ENCODE data around the gene VIL1.
A peak's percentile ranks its signal among the peaks of the same experiment; 100 is the strongest.

VIL1 gene

DNA sequence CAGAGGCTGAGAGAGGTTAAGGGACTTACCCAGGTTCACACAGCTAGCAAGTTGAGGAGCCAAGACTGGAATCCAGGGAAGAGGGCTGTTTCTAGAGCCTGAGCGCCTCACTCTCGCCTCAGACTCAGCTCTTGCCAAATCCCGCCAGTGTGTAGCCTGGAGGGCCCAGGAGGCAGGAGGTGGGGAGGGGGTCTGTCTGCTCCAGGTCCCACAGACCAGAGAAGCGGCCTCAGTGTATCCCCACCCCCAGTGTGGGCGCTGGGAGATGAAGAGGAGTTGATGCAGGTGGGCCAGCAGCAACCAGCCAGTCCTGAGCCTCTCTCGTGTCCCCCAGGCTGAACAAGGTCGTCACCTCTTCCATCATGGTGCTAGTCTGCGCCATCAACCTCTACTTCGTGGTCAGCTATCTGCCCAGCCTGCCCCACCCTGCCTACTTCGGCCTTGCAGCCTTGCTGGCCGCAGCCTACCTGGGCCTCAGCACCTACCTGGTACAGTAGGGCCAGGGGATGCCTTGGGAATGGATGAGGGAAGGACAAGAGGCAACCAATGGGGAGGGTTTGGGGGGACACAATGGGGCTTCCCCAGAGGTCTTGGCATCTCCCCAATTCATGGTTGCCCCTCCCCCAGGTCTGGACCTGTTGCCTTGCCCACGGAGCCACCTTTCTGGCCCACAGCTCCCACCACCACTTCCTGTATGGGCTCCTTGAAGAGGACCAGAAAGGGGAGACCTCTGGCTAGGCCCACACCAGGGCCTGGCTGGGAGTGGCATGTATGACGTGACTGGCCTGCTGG is 24.4 kb upstream of the VIL1 start:
- no peak for DNase-seq (ENCODE audit: extremely low read depth in 1 of 2, low read depth in 1 of 2)

GRCh38 chr2:218395090-218395444 is 23.9 kb upstream of the VIL1 start:
- no peak for DNase-seq (ENCODE audit: extremely low read depth in 1 of 2, low read depth in 1 of 2)

DNA sequence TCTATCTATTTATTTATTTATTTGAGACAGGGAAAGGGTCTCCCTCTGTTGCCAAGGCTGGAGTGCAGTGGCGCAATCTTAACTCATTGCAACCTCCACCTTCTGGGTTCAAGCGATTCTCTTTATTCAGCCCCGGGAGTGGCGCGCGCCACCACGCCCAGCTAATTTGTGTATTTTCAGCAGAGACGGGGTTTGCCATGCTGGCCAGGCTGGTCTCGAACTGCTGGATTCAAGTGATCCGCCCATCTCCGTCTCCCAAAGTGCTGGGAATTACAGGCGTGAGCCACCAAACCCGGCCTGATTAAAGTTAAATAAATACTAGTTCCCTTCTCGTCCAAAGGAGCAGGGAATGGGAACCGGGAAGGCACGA is 23.5 kb upstream of the VIL1 start:
- no peak for DNase-seq (ENCODE audit: extremely low read depth in 1 of 2, low read depth in 1 of 2)

- DNase-seq (ENCODE audit: extremely low read depth in 1 of 2, low read depth in 1 of 2), result peak; percentile 86 to 89
Observed at GRCh38 chr2:218395826-218396687, 22.9 kb upstream of the VIL1 start.

DNA sequence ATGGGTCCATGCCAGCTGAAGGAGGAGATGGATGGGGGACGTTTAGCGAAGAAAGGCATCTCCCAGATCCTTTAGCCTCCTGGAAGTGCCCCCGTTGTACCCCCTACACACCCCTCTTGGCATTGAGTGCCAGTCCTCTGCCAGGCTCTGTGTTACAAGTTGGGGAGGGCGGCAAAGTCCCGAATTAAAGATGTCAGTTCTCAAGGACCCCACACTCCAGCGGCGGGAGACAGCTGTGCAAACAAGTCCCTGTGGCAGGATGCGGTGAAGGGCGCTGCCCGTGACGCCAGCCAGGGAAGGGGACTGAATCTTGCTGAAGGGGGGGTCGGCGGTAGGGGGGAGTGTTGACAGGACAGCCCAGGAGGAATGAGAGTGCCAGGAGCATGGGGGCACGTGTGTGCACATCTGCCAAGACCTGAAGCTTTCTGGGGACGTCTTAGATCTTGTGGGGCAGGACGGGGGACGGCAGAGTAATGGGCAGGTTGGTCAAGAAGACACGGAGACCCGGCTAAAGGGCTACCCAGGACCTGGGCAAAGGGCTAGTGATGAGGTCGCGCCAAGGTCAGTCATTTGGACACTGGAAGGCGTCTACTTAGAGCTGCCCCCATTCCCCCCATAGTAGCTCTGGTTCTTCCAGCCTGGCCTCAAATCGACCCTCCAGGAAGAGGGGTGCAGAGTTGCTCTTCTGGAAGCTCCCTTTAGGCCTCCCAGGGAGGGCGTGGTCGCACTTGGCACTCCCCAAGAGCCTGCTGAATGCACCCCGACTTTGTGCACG is 22.0 kb upstream of the VIL1 start:
- DNase-seq (ENCODE audit: extremely low read depth in 1 of 2, low read depth in 1 of 2), result peak in 1 of 2 donors; percentile 31

DNA sequence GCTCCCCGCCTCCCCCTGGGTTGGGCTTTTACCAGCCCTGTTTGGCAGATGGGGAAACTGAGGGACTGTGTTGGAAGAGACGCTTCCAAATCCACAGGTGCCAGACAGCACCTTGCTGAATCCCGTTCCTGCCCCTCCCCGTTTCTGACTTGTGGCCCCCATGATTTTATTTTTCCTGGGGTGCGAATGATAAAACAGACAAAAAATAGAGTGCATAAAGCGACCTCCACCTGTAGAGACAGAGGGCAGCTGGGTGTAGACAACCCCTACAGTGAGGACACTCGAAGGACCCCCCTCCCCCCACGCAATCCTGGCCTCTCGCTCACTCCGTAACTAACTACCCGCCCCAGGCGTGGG is 21.5 kb upstream of the VIL1 start:
- no peak for DNase-seq (ENCODE audit: extremely low read depth in 1 of 2, low read depth in 1 of 2)

GRCh38 chr2:218397820-218398436 is 21.0 kb upstream of the VIL1 start:
- peak; percentile 39 to 59 for DNase-seq (ENCODE audit: extremely low read depth in 1 of 2, low read depth in 1 of 2)

DNA sequence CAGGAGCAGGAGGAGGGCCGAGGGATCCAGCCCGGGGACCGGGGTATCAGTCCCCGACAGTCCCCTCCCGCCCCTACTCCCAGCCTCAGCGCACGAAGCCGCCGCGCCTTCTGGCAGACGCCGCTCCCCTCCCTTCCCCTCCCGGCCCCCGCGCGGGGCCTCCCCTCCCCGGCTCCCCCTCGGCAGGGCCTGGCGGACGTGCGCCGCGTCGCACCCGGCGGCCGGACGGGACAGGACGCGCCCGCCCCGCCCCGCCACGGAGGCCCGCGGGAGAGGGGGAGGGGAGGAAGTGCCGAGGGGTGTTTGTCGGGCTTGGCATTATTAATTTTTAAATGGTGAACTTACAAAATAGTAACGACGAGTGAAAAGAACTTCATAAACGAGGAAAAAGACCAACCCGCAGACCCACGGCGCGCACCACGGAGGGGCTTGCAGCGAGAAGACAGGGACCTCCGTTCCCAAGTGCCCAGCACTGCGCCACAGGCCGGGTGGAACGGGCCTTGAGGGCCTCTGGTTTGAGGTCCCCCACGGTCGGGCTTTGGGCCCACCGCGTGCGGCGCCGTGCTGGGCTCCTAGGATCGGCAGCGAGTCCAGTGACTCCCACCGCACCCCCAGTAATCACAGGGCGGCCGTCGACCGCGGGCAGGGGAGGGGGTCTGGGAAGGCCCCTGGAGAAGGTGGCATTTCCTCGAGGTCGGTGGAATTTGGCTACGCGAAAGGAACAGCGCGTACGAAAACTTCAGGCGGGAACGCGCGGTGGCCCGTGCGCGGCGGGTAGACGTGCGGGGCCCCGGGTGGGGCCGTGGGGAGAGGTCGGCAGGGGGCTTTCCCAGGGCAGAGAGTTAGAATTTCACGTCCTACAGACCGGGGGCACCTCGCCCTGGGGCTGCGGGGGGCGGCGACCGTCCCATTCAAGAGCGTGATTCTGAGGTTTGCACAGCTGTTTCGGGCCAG is 20.2 kb upstream of the VIL1 start:
- DNase-seq (ENCODE audit: extremely low read depth in 1 of 2, low read depth in 1 of 2), result peak in 1 of 2 donors; percentile 44

- DNase-seq (ENCODE audit: extremely low read depth in 1 of 2, low read depth in 1 of 2), result peak; percentile 84 to 89
Observed at GRCh38 chr2:218399391-218400166, 19.3 kb upstream of the VIL1 start, which contains the start of gene CTDSP1. CTDSP1 (plus strand) TSS chr2:218399868; CDS start chr2:218400091, 223 bp downstream.

DNA sequence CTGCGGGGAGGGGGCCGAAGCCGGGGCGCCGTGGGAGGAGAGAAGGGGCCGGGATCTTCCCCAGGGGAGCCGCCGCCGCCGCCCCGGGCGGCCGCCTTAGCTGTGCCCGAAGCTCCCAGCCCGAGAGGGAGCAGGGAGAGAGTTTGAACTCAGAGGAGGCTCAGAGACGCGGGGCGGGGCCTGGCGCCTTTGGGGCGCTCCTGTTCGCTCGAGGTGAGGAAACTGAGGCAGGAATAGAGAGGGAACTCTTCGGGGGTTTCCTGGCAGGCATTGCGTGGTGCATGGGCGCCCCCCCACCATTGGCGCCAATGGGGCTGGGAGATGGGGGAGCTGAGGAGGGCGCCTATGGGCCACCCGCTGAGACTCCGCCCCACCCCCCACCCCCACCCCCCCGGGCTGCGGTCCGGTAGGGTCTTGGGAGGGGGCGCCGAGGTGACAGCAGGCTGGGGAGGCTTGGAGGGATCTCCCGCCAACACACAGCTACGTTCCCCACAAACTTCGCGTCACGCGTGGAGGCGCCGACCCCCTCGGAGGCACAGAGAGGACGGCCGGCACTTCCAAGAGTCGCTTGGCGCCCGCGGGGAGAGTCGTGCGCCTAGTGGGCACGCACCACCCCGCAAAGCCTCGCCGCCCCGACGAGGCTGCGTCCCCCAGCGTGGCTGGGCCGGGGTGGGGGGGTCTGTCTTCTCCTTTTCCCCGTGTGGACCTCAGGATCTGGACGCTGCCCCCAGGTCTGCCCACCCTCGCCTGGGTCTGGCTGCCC is 18.6 kb upstream of the VIL1 start:
- DNase-seq (ENCODE audit: extremely low read depth in 1 of 2, low read depth in 1 of 2), result no peak

DNA sequence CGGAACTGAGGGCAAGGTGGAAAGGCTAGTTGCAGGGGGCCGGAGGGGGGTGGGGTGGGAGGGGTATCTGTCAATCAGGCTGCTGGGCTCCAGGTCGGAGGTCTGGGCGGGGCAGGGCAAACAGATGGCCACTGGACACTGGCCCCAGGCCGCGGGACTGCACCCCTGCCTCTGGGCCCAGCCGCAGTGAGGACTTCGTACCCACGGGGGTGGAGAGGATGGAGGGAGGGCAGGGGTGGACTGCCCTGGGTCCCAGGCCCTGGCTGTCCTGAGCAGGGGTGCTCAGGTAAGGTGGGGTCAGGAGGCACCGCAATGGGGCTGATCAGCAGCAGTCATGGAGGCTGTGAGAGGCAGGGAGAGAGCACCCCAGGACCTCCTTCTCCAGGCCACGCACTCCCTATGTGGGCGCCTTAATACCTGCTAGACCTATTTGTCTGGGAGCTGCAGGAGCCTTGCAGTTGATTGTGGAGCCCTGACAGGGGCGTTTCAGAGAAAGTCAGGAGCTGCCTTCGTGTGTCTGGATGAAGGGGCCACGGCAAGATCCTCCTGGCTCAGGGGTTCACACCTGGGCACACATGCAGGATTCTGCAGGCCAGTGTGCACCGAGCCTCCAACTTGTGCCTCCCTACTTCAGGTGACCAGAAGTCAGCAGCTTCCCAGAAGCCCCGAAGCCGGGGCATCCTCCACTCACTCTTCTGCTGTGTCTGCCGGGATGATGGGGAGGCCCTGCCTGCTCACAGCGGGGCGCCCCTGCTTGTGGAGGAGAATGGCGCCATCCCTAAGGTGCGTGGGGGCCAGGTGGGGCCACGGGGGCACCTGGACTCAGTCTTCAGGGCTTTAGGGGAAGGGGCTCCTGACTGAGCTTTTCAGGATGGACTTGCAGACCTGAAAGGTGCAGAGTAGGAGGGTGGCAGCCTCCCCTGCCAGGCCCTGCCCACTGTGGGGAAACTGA is 17.7 kb upstream of the VIL1 start:
- no peak for DNase-seq (ENCODE audit: extremely low read depth in 1 of 2, low read depth in 1 of 2)

- DNase-seq (ENCODE audit: extremely low read depth in 1 of 2, low read depth in 1 of 2), result no peak
Observed at GRCh38 chr2:218401890-218402289, 17.0 kb upstream of the VIL1 start.

- DNase-seq (ENCODE audit: extremely low read depth in 1 of 2, low read depth in 1 of 2), result no peak
Observed at GRCh38 chr2:218402491-218402901, 16.4 kb upstream of the VIL1 start.

GRCh38 chr2:218402911-218403411 is 16.0 kb upstream of the VIL1 start:
- no peak for DNase-seq (ENCODE audit: extremely low read depth in 1 of 2, low read depth in 1 of 2)

DNA sequence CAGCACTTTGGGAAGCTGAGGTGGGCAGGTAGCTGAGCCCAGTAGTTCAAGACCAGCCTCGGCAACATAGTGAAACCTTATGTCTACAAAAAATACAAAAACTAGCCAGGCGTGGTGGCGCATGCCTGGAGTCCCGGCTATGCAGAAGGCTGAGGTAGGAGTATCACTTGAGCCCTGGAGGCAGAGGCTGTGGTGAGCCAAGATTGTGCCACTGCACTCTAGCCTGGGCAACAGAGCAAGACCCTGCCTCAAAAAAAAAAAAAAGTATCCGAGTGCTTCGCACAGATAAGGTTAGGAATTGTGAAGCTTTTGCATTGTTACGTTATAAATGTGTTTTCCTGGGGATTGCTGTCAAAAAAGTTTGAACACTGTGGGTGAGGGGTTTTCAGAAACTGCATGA is 15.1 kb upstream of the VIL1 start:
- no peak for DNase-seq (ENCODE audit: extremely low read depth in 1 of 2, low read depth in 1 of 2)

DNA sequence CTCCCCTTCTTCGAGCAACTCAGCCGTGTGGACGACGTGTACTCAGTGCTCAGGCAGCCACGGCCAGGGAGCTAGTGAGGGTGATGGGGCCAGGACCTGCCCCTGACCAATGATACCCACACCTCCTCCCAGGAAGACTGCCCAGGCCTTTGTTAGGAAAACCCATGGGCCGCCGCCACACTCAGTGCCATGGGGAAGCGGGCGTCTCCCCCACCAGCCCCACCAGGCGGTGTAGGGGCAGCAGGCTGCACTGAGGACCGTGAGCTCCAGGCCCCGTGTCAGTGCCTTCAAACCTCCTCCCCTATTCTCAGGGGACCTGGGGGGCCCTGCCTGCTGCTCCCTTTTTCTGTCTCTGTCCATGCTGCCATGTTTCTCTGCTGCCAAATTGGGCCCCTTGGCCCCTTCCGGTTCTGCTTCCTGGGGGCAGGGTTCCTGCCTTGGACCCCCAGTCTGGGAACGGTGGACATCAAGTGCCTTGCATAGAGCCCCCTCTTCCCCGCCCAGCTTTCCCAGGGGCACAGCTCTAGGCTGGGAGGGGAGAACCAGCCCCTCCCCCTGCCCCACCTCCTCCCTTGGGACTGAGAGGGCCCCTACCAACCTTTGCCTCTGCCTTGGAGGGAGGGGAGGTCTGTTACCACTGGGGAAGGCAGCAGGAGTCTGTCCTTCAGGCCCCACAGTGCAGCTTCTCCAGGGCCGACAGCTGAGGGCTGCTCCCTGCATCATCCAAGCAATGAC is 14.4 kb upstream of the VIL1 start:
- no peak for DNase-seq (ENCODE audit: extremely low read depth in 1 of 2, low read depth in 1 of 2)
